NCI-H82 treated with DMSO at 0.1 percent for 48 hours (cell line): ENCODE data around the gene PSMB10.
"Not testable (repeated sequence)": the region's sequence is repeated elsewhere in the genome, so short reads cannot be mapped to it uniquely, and the experiment has no call there.

Experiments used
- DNase-seq: peaks from one replicate; lab custom pipeline; 2025; ENCODE audit not compliant: unreplicated experiment; lab: John Stamatoyannopoulos, UW

The PSMB10 gene

DNA sequence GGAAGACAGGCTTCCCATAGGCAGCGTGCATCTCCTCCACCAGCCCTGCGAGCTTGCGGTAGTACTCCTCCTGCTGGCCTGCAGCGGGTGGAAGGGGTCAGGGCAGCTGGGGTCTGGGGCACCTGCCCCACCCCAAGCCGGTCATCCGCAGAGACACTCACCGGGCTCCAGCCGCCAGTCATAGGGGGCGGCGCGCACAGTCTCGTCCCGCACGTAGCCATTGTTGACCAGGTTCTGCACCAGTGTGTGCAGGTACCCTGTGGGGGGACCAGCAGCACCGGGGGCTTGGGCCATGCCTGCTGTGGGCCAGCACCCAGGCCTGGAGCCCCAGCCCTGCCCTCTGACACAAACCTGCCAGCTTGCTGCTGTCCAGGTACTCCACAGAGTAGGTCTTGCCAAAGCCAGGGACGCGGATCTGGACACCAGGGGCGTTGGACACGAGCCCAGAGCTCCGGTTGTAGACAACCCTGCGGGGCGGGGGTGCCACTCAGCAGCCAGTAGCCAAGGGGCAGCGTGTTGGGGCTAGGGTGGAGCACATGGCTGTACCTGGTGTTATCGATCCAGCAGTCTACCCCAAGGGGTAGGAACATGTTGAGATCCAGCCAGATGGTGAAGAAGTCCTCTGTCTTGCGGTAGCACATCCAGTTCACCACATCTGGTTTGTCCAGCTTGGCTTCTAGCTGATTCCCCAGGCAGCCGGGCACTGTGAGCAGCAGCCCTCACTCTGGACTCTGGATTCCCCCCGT is 6.0 kb upstream of the PSMB10 start:
- DNase-seq = no peak

DNA sequence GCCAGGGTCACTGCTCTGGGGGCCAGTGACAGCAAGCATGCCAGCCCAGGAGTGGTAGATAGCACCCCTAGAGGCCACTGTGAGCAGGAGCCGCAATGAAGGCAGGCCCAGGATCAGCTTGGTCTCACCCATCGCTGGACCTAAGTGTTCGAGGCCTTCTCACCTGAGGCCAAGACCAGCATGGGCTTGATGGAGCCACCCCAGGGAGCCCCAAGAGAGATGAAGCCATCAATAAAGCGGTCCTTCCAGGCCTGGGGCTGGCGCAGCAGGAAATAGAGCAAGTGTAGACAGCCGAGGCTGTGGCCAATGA is 5.5 kb upstream of the PSMB10 start:
- DNase-seq = peak; percentile 4

DNA sequence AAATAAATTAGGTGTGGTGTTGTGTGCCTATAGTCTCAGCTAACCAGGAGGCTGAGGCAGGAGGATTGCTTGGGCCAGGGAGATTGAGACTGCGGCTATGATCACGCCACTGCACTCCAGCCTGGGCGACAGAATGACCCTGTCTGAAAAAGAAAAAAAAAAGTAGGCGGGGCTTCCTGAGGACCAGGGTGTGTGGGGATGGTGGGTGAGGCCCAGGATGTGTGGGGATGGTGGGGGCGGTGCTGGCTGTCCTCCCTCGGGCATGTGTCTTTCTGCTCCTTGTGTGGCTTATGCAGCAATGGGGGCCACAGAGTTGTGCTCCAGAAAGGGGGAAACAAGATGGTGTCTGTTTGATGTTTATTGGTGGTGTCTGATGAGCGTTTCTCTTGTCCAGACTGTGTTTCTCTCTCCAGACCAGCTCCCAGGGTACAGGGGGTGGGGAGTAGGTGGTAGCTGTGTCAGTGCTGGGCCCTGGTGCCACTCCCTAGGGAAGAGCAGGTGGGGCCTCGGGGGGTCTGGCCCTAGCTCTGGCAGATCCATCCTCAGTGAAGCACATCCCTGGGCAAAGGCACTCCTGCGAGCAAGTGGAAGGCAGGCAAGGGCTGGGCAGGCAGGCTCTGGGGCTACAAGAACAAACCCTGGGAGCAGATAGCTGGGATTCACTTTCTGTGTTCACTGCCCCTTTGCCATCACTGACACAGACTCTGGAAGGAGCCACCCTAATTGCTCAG is 5.0 kb upstream of the PSMB10 start:
- no peak for DNase-seq

DNA sequence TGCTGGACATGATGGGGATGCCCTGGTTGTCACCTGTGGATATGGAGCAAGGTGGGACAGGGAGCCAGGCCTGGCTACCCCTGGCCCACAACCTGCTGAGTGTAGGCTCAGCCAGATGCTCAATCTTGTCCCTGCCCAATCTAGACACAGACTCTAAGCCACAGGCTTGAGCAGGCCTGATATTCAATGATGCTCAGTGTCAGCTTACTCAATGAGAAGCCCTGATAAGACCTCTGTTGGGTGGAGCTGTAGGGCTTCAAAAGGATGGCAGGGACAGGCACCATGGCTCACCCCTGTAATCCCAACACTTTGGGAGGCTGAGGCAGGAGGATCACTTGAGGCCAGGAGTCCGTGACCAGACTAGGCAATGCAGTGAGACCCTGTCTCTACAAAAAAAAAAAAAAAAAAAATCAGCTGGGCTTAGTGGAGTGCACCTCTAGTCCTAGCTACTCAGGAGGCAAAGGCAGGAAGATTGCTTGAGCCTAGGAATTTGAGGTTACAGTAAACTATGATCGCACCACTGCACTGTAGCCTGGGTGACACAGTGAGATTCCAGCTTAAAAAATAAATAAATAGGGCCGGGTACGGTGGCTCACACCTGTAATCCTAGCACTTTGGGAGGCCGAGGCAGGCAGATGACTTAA is 3.9 kb upstream of the PSMB10 start:
- DNase-seq = no peak

DNA sequence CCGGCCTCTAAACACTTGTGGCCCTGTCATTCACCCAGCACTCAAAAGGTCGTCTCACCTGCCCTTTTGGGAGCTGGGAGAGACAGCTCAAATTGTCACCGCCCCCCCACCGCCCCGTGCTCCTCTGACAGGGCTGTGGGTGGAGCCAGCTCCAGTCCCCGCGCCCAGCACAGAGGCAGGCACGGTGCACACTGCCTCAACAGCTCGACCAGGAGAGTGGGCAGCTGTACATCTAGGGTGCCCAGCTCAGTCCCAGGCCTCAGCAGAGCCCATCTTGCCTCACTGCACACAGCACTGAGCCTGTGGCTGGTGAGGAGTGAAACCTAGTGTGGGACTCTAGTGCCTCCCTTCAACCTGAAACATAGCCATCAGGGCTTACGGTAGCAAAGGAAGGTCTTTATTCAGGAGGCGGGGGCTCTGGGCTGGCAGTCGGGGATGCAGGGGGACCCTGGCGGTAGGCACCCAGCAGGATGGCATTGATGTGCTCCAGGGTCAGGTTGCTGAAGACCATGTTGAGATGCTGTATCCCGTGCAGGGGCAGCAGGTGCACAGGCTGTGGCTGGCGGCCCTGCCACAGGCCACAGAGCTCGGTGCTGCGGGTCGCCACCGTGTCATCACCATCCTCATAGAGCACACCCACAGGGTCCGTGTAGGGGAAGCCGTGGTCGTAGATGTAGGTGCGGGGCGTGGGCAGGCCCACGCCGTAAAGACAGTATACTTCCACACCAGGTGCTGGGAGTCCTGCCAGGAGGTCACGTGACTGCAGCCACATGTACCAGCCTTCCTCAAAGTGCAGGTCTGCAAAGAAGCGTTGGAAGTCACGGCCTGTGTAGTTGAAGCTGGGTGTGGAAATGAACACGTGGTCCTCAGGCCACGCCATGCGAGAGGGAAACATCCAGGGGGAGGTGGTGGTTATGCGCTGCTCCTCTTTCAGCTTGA is 3.1 kb upstream of the PSMB10 start:
- no peak for DNase-seq

DNA sequence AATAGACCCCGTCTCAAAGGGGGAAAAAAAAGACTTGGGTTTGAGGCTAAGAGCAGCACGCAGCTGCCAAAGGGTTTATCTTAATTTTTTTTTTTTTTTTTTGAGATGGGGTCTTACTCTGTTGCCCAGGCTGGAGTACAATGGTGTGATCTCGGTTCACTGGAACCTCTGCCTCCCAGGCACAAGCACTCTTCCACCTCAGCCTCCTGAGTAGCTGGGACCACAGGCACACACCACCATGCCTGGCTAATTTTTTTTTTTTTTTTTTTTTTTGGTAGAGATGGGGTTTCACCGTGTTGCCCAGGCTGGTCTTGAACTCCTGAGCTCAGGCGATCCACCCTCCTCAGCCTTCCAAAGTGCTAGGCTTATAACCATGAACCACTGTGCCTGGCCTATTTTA is 1.1 kb upstream of the PSMB10 start:
- DNase-seq = not testable (repeated sequence)

DNA sequence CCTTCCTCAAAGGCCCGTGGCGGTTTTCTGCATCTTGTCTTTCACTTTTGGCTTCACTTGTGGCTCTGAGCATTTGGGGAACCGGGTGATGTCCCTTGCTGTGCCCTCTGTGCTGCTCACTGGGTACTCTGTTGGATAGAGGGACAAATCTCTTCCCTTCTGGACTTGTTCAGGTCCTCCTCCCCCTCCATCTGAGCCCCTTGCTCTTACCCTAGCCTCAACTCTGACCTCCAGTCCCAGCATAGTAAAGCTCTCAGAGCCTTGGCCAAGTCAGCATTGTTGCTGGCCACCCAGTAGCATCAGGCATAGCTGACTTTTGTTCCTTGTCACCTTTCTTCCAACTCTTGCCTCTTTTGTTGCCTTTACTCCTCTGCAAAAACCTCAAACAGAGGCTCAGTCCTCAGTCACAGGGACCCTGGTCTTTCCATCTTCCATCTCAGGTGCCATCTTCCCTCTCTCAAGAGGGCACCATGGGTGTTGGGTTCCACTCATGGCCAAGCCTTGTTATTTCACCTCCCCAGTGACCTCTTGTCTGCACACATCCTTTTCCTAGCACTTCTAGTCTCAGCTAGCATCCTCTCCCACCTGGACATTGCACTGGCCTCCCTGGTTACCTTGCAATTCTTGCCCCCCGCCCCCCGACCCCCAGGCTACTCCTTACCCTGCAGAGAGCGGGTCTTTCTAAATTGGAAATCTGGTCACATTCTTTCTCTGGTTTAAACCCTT is 393 bp upstream of the PSMB10 start:
- DNase-seq = no peak

DNA sequence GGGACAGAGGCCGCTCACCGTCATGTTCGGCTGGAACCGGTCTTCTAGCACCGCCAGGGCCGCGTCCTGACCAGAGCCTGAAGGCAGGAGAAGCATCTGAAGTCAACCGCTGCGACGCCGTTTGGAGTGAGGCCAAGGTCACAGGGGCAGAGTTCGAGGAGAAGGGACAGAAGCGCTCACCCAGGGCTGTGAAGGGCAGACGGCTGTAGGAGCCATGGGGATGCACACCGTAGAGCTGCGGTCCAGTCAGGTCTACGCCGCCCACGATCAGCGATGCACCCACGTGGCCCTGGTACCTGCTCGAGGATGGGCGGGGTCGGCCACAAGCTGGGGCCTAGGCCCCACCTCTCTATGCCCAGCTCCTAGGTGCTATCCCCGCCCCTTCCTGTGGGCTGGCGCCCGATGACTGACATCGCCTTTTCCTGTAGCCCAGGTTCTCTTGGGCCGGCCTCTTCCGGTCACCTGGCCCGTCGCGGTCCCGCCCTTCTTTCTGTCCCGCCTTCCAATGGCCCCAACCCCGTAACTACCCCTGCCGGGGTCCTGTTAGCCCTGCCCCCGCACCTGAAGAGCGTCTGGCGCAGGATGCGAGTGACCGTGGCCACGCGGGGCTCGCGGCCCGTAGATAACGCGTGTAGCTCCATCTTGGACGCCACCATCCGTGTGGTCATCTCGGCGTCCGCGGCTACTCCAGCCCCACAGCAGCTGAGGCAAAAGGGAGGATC is 1.1 kb downstream of the PSMB10 start:
- peak; percentile 92 for DNase-seq

DNA sequence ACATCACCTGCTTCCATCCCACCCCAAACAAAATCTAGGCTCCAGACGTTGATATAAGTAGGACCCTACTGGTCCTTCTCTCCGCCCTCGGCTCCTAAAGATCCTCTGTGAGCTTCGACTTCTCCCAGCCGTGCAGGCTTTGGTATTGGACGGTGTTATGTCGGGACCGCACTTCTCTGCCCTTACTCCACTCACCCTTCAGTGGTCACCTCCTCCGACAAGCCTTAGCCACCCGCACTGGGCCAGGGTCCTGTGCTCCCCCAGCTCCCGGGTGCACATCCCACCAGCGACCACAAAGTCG is 1.6 kb downstream of the PSMB10 start:
- DNase-seq = no peak

DNA sequence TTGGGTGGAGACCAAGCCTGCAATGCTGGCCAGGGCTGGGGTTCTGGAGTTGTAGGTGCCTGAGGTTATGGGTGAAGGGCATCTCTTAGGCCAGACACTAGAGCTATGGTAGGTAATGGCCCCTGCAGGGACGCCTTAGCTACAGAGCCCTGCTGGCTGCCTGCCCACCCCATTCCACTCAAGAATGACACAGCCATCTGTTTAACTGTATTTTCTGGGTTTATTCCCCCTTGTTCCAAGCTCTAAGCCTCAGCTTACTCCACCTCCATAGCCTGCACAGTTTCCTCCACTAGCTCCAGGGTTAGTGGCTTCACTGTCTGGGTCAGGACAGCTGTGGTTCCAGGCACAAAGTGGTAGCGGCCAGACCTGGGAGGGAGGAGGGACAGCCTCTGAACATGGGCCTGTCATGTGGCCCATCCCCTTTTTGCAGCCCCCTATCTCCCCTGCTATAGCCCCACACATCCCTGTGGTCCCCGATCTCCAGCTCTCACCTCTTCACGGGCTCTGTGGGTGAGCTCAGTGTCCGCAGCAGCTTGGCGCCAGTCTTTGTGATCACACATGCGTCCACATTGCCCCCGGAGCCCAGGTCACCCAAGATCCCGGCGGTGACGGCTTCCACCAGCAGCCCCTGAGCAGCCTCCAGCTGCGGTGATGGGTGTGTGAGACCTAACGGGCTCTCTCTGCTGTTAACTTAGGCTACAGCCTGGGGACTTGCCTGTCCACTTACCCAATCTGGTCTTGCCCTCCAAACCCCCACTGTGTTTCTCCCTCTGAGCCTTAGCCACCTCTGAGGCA is 2.1 kb downstream of the PSMB10 start:
- no peak for DNase-seq

DNA sequence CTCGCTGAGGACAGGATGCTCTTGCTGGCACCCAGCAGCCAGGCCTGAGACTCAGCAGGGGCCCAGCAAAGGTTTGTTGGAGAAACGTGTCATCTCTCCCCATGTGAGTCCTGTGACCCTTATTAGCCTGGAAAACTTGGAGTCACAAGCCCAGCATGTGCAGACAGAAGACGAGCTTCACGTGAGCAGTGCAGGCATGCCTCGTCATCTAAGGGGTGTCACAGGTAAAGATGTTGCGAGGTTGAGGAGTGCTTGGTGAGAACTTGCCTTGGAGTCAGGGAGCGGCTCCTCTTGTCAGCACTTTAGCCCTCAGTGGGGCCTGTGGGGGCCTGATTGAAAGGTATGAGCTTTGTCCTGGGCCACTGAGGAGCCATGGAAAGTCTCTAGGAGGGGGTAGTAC is 2.8 kb downstream of the PSMB10 start:
- no peak for DNase-seq

DNA sequence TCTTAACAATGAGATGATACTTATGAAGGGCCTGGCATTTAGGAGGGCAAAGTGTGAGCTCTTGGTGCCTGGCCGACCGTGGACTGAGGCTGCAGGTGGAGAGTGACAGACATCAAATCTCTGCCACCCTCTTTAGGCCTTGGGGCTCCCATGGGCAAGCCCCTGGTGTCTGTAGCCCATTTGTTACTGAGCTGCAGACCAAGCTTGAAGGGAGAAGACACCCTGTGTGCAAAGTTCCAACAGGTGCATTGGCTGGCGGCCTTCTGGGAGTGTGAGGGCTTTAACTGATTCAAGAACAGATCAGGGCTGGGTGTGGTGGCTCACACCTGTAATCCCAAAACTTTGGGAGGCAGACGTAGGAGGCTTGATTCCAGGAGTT is 4.2 kb downstream of the PSMB10 start:
- DNase-seq = no peak

DNA sequence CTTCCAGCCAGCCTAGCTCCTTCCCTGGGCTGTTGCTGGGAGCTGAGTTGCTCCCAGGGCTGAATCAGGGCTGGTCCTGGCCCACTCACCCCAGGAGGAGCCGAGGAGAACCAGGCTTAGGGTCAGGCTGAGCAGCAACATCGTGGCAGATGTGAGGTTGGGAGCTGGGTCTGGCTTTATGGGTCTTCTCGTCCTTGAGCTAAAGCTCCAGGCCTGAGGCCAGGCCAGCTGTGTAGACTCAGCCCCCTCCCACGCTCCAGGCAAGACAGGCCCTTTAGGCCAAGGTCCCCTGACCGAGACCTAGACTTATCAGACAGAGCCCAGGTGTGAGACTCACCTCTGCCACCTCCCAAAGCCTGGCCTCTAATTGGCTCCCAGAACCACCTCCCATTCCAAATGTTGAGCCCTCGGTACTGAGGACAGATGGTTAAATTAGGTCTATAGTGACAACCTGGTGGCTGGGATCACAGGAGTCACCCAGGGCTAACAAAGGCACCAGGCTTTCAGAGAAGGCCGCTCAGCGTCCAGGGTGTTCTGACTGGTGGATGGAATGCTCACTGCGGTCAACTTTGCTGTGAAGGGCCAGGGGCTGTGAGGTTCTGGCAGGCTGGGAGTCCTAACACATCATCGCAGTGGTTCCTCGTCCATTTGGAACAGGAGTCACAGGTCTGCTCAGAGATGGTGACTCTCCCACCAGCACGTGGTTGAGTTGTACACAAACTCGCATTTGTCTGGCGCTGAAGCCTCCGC is 4.8 kb downstream of the PSMB10 start, which contains the start of gene CTRL:
Gene CTRL, minus strand, starts transcription at position 151 of the 750 bp plus-strand sequence. Its CDS starts 10 bp downstream, at position 141.
- DNase-seq = no peak

DNA sequence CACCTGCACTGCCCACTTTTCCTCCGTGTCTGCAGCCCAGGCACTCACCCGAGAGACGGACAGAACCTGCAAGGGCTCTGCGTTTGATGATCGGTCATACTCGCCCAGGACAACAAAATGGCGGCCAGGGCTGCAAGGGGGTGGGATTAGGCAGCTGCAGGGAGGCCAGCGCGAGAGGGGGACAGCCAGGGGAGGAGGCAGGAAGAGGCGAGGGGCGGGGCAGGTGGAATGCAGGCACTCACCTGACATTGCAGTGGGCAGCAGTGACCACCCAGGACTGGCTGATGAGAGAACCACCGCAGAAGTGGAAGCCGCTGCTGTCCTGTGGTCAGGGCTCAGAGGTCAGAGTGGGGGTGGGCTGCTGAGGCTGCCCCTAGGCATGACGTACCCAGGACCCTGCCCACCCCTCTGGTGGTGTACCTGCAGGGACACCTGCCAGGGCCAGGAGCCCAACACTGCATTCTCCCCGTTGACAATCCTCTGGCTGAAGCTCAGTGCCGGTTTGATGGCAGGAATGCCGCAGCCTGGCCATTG is 5.9 kb downstream of the PSMB10 start:
- no peak for DNase-seq

DNA sequence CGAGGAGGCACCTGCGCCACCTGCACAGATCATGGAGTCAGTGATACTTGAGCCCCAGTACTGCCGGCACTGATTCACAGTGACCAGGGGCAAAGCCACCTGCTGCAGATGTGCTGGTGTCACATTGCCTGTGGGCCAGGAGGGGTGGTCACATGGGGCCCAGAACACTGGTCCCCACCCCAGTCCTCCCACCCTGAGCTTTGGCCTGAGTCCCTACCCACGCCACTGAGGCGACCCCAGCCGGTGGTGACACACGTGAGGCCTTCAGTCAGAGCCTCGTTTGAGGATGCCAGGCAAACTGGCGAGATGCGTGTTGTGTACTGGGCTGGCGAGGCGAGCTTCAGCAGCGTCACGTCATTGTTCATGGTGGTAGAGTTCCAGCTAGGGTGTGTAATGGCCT is 6.5 kb downstream of the PSMB10 start:
- no peak for DNase-seq

DNA sequence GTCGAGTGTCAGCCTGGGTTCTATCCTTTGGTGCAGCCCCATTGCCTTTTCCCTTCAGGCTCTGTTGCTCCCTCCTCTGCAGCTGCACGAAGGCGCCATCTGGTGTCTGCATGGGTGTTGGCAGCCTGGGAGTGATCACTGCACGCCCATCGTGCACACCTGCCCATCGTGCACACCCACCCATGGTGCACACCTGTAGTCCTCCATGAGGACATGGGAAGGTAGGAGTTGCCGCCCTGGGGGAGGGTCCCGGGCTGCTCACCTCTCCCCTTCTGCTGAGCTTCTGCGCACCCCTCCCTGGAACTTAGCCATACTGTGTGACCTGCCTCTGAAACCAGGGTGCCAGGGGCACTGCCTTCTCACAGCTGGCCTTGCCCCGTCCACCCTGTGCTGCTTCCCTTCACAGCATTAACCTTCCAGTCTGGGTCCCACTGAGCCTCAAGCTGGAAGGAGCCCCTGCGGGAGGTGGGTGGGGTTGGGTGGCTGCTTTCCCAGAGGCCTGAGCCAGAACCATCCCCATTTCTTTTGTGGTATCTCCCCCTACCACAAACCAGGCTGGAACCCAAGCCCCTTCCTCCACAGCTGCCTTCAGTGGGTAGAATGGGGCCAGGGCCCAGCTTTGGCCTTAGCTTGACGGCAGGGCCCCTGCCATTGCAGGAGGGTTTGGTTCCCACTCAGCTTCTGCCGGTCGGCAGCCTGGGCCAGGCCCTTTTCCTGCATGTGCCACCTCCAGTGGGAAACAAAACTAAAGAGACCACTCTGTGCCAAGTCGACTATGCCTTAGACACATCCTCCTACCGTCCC is 7.9 kb downstream of the PSMB10 start:
- peak; percentile 19 for DNase-seq

DNA sequence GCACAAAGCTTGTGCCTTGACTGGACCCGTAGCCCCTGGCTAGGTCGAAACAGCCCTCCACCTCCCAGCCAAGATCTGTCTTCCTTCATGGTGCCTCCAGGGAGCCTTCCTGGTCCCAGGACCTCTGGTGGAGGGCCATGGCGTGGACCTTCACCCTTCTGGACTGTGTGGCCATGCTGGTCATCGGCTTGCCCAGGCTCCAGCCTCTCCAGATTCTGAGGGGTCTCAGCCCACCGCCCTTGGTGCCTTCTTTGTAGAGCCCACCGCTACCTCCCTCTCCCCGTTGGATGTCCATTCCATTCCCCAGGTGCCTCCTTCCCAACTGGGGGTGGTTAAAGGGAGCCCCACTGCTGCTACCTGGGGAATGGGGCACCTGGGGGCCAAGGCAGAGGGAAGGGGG is 8.5 kb downstream of the PSMB10 start:
- DNase-seq = no peak
